ENCODE measurements around the gene VWDE.
A peak's percentile ranks its signal among the peaks of the same experiment; 100 is the strongest.

Gene VWDE

DNA sequence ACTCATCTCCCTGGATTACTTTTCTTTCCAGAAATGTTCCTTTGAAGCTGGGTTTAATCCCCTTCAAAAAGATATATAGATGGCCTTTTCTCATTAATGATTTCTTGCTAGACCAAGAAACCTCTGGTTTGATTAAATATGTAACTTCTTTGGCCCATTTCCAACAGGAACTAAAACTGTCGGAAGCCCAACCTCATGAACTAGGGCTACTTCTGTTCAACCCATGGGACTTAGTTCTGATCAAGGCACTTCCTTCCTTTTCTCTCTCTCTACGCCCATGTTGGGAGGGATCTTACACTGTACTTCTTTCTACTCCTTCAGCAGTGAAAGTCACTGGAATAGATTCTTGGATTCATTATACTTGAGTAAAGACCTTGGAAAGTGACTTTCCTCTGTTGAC lies 109.0 kb downstream of the VWDE start:
- Histone ChIP-seq H3K79me1 (replicated peaks; ENCODE audit: low read length, poor library complexity, severe bottlenecking) (no peaks in the 10 kb centered on the region), H2AFZ (ENCODE audit: low read depth, low read length) (no peak overlapping the region), H2BK120ac (ENCODE audit: low read depth, low read length) (no peak overlapping the region), H3K4ac (ENCODE audit: low read depth in 1 of 2, low read length in 2 of 2) (no peak overlapping the region), H2BK5ac (ENCODE audit: low read depth, low read length, poor library complexity, severe bottlenecking) (no peak overlapping the region), H3K9ac (ENCODE audit: low read length) (no peak overlapping the region), H3K4me3 (ENCODE audit: insufficient read depth in 1 of 2, low read depth in 1 of 2, low read length in 2 of 2) (no peak overlapping the region), H3K4me1 (ENCODE audit: control insufficient read depth, insufficient read depth, low read depth, low read length) (peaks cover 2% of the 10 kb centered on the region), H3K23ac (ENCODE audit: low read length in 2 of 2) (no peak overlapping the region), H3K14ac (ENCODE audit: low read length in 2 of 2) (no peak overlapping the region), H4K8ac (ENCODE audit: low read length) (no peak overlapping the region), H2BK15ac (ENCODE audit: low read depth, poor library complexity, severe bottlenecking) (no peak overlapping the region), H2BK12ac (ENCODE audit: low read length in 2 of 2) (no peak overlapping the region), H2AK5ac (ENCODE audit: low read length, severe bottlenecking) (no peak overlapping the region), H3K36me3 (ENCODE audit: control insufficient read depth in 1 of 2, insufficient read depth in 2 of 2, low read depth in 1 of 2, low read length in 2 of 2) (no peaks in the 10 kb centered on the region), H3K27ac (ENCODE audit: low read length, poor library complexity, severe bottlenecking) (no peak overlapping the region), H3K18ac (ENCODE audit: low read depth in 1 of 2, low read length in 2 of 2) (no peak overlapping the region), H3K27me3 (ENCODE audit: control insufficient read depth in 1 of 2, insufficient read depth in 1 of 2, low read length in 2 of 2) (no peaks in the 10 kb centered on the region), H3K4me2 (ENCODE audit: low read length, poor library complexity, severe bottlenecking) (no peak overlapping the region), H4K91ac (ENCODE audit: low read length) (no peak overlapping the region), H3K9me3 (ENCODE audit: control insufficient read depth, low read length) (peaks cover 7% of the 10 kb centered on the region)
- DNase-seq, result no peak
- WGBS, result 88% methylated on average over 1 of the region's 2 CpGs

- H4K91ac ChIP-seq (ENCODE audit: low read length), result no peak overlapping the region
- no peak overlapping the region for H2BK120ac ChIP-seq (ENCODE audit: low read depth, low read length)
- no peaks in the 10 kb centered on the region for H3K36me3 ChIP-seq (ENCODE audit: control insufficient read depth in 1 of 2, insufficient read depth in 2 of 2, low read depth in 1 of 2, low read length in 2 of 2)
- no peak overlapping the region for H2BK12ac ChIP-seq (ENCODE audit: low read length in 2 of 2)
- H3K4me2 ChIP-seq (ENCODE audit: low read length, poor library complexity, severe bottlenecking), result no peak overlapping the region
- DNase-seq, result peak; percentile 5
- H3K4ac ChIP-seq (ENCODE audit: low read depth in 1 of 2, low read length in 2 of 2), result no peak overlapping the region
- no peak overlapping the region for H3K23ac ChIP-seq (ENCODE audit: low read length in 2 of 2)
- H4K8ac ChIP-seq (ENCODE audit: low read length), result no peak overlapping the region
- no peak overlapping the region for H2BK15ac ChIP-seq (ENCODE audit: low read depth, poor library complexity, severe bottlenecking)
- no peaks in the 10 kb centered on the region for H3K79me1 ChIP-seq (replicated peaks; ENCODE audit: low read length, poor library complexity, severe bottlenecking)
- H3K9ac ChIP-seq (ENCODE audit: low read length), result no peak overlapping the region
- H3K27me3 ChIP-seq (ENCODE audit: control insufficient read depth in 1 of 2, insufficient read depth in 1 of 2, low read length in 2 of 2), result no peaks in the 10 kb centered on the region
- H2AFZ ChIP-seq (ENCODE audit: low read depth, low read length), result no peak overlapping the region
- peaks cover 2% of the 10 kb centered on the region for H3K4me1 ChIP-seq (ENCODE audit: control insufficient read depth, insufficient read depth, low read depth, low read length)
- no peak overlapping the region for H3K4me3 ChIP-seq (ENCODE audit: insufficient read depth in 1 of 2, low read depth in 1 of 2, low read length in 2 of 2)
- 89% methylated on average over 1 of the region's 1 CpG for WGBS
- H2BK5ac ChIP-seq (ENCODE audit: low read depth, low read length, poor library complexity, severe bottlenecking), result no peak overlapping the region
- peaks cover 7% of the 10 kb centered on the region for H3K9me3 ChIP-seq (ENCODE audit: control insufficient read depth, low read length)
- no peak overlapping the region for H3K14ac ChIP-seq (ENCODE audit: low read length in 2 of 2)
- no peak overlapping the region for H3K27ac ChIP-seq (ENCODE audit: low read length, poor library complexity, severe bottlenecking)
- H3K18ac ChIP-seq (ENCODE audit: low read depth in 1 of 2, low read length in 2 of 2), result no peak overlapping the region
- H2AK5ac ChIP-seq (ENCODE audit: low read length, severe bottlenecking), result no peak overlapping the region
Measured at GRCh38 chr7:12291870-12292269, 111.8 kb downstream of the VWDE start.

DNA sequence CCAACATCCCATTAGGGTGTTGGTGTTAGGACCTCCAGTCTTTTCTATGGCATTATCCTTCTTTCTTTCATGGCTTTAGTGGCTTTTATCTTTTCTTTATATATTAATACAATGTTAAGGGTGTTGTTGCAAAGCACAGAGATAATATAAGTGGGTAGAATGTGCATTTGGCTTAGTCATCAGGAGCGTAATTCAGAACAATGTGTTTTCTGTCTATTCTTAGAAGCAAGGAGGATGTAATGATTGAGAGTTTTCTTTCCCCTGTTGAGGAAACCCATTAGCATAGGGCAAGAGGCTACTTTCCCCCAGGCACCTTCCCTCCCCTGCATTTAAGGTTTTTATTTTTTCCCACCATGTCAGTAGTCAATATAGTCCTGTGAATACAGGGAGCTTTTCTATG lies 112.9 kb downstream of the VWDE start:
- Histone ChIP-seq H4K8ac (ENCODE audit: low read length) (no peak overlapping the region), H3K4me1 (ENCODE audit: control insufficient read depth, insufficient read depth, low read depth, low read length) (no peaks in the 10 kb centered on the region), H2BK12ac (ENCODE audit: low read length in 2 of 2) (no peak overlapping the region), H3K4me3 (ENCODE audit: insufficient read depth in 1 of 2, low read depth in 1 of 2, low read length in 2 of 2) (no peak overlapping the region), H3K23ac (ENCODE audit: low read length in 2 of 2) (no peak overlapping the region), H3K4me2 (ENCODE audit: low read length, poor library complexity, severe bottlenecking) (no peak overlapping the region), H3K79me1 (replicated peaks; ENCODE audit: low read length, poor library complexity, severe bottlenecking) (no peaks in the 10 kb centered on the region), H4K91ac (ENCODE audit: low read length) (no peak overlapping the region), H2BK5ac (ENCODE audit: low read depth, low read length, poor library complexity, severe bottlenecking) (no peak overlapping the region), H2BK120ac (ENCODE audit: low read depth, low read length) (no peak overlapping the region), H3K9me3 (ENCODE audit: control insufficient read depth, low read length) (peaks cover 7% of the 10 kb centered on the region), H3K14ac (ENCODE audit: low read length in 2 of 2) (no peak overlapping the region), H2AFZ (ENCODE audit: low read depth, low read length) (no peak overlapping the region), H3K9ac (ENCODE audit: low read length) (no peak overlapping the region), H2BK15ac (ENCODE audit: low read depth, poor library complexity, severe bottlenecking) (no peak overlapping the region), H3K27ac (ENCODE audit: low read length, poor library complexity, severe bottlenecking) (no peak overlapping the region), H2AK5ac (ENCODE audit: low read length, severe bottlenecking) (no peak overlapping the region), H3K4ac (ENCODE audit: low read depth in 1 of 2, low read length in 2 of 2) (no peak overlapping the region), H3K18ac (ENCODE audit: low read depth in 1 of 2, low read length in 2 of 2) (no peak overlapping the region), H3K36me3 (ENCODE audit: control insufficient read depth in 1 of 2, insufficient read depth in 2 of 2, low read depth in 1 of 2, low read length in 2 of 2) (no peaks in the 10 kb centered on the region), H3K27me3 (ENCODE audit: control insufficient read depth in 1 of 2, insufficient read depth in 1 of 2, low read length in 2 of 2) (no peaks in the 10 kb centered on the region)
- DNase-seq, result no peak
- 95% methylated on average over 1 of the region's 1 CpG for WGBS

GRCh38 chr7:12289996-12290395 lies 113.7 kb downstream of the VWDE start:
- H3K4me2 ChIP-seq (ENCODE audit: low read length, poor library complexity, severe bottlenecking), result no peak overlapping the region
- no peak overlapping the region for H3K9ac ChIP-seq (ENCODE audit: low read length)
- H4K8ac ChIP-seq (ENCODE audit: low read length), result no peak overlapping the region
- no peaks in the 10 kb centered on the region for H3K4me1 ChIP-seq (ENCODE audit: control insufficient read depth, insufficient read depth, low read depth, low read length)
- H3K79me1 ChIP-seq (replicated peaks; ENCODE audit: low read length, poor library complexity, severe bottlenecking), result no peaks in the 10 kb centered on the region
- H2AK5ac ChIP-seq (ENCODE audit: low read length, severe bottlenecking), result no peak overlapping the region
- H3K18ac ChIP-seq (ENCODE audit: low read depth in 1 of 2, low read length in 2 of 2), result no peak overlapping the region
- H4K91ac ChIP-seq (ENCODE audit: low read length), result no peak overlapping the region
- DNase-seq, result no peak
- no peak overlapping the region for H2BK15ac ChIP-seq (ENCODE audit: low read depth, poor library complexity, severe bottlenecking)
- no peak overlapping the region for H3K23ac ChIP-seq (ENCODE audit: low read length in 2 of 2)
- WGBS, result 85% methylated on average over 6 of the region's 6 CpGs
- H3K27ac ChIP-seq (ENCODE audit: low read length, poor library complexity, severe bottlenecking), result no peak overlapping the region
- H3K4me3 ChIP-seq (ENCODE audit: insufficient read depth in 1 of 2, low read depth in 1 of 2, low read length in 2 of 2), result no peak overlapping the region
- no peak overlapping the region for H3K14ac ChIP-seq (ENCODE audit: low read length in 2 of 2)
- H3K4ac ChIP-seq (ENCODE audit: low read depth in 1 of 2, low read length in 2 of 2), result no peak overlapping the region
- H2BK12ac ChIP-seq (ENCODE audit: low read length in 2 of 2), result no peak overlapping the region
- H2BK120ac ChIP-seq (ENCODE audit: low read depth, low read length), result no peak overlapping the region
- H3K9me3 ChIP-seq (ENCODE audit: control insufficient read depth, low read length), result peaks cover 7% of the 10 kb centered on the region
- H3K36me3 ChIP-seq (ENCODE audit: control insufficient read depth in 1 of 2, insufficient read depth in 2 of 2, low read depth in 1 of 2, low read length in 2 of 2), result no peaks in the 10 kb centered on the region
- no peak overlapping the region for H2AFZ ChIP-seq (ENCODE audit: low read depth, low read length)
- no peak overlapping the region for H2BK5ac ChIP-seq (ENCODE audit: low read depth, low read length, poor library complexity, severe bottlenecking)
- H3K27me3 ChIP-seq (ENCODE audit: control insufficient read depth in 1 of 2, insufficient read depth in 1 of 2, low read length in 2 of 2), result no peaks in the 10 kb centered on the region
